SU-DHL-6 (cell line): ENCODE results near the gene MAN2A1.

ENCODE experiments used
- CTCF ChIP-seq: fragments of 200-600 bp; sonication (generic); IDR thresholded peaks from one replicate; pipeline ENCODE4 v1.5.1; 2017; ENCODE audit warnings: antibody characterized with exemption, mild to moderate bottlenecking, low read length, moderate library complexity; ENCODE audit not compliant: insufficient read depth, poor library complexity, severe bottlenecking
- EZH2phosphoT487 ChIP-seq: fragments of 200-600 bp; sonication (generic), shearing (Covaris generic); conservative IDR thresholded peaks from 2 replicates; pipeline ENCODE4 v1.6.1; 2018; ENCODE audit warnings: mild to moderate bottlenecking, antibody characterized with exemption, low read length, moderate library complexity, mixed read lengths

DNA sequence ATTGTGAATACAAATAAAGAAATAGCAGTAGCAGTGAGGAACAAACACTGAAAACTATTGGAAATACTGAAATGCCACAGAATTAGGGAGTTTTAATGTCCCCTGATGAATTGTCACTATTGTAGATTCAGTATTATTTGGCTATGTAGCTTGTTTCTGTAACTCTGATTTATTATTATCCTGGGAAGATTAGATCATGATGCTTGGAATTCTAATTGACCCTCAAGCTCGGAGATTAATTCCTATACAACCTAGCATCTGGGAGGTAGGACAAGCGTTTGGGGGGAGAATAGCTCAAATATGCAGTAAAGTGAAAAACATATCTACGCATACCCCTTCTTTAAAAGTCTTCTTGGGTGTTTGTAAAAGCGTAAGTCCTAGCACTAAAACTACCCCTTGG, 15.1 kb upstream of the MAN2A1 start:
- TF ChIP-seq CTCF = no peak
- TF ChIP-seq EZH2phosphoT487 = no peak
